ENCODE results near the gene ALMS1. TPM values are rescaled to one million over a fixed set of nuclear protein-coding genes. Genes with fewer than 3 reads are reported as not detected.

The ALMS1 gene
- total RNA-seq, 1 donor from 2014 or later: 22.1 TPM

DNA sequence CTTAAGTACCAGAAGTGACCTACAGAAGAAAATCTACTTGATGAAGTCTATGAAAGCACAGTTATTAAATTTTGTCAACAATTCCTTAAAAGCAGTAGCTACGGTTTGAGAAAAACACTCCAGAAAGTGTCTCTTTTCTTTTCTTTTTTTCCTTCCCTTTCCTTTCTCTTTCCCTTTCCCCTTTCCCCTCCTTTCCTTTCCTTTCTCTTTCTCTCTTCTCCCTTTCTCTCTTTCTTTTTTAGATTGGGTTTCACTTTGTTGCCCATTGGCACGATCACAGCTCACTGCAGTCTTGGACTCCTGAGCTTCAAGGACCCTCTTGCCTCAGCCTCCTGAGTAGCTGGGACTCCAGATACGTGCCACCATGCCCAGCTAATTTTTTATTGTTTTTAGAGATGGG is 2.6 kb upstream of the ALMS1 start:
- H3K27me3 ChIP-seq: peaks cover 25% of the 10 kb centered on the region
- H3K9me3 ChIP-seq: no peaks in the 10 kb centered on the region
- no peaks in the 10 kb centered on the region for H3K36me3 ChIP-seq
- DNase-seq (no peak), ATAC-seq (no peak)
- H3K4me1 ChIP-seq: peaks cover 20% of the 10 kb centered on the region
- no peak overlapping the region for H3K27ac ChIP-seq
- intact Hi-C loops (cut with DNase I): no loop called here
- TF ChIP-seq, protein P1, sequence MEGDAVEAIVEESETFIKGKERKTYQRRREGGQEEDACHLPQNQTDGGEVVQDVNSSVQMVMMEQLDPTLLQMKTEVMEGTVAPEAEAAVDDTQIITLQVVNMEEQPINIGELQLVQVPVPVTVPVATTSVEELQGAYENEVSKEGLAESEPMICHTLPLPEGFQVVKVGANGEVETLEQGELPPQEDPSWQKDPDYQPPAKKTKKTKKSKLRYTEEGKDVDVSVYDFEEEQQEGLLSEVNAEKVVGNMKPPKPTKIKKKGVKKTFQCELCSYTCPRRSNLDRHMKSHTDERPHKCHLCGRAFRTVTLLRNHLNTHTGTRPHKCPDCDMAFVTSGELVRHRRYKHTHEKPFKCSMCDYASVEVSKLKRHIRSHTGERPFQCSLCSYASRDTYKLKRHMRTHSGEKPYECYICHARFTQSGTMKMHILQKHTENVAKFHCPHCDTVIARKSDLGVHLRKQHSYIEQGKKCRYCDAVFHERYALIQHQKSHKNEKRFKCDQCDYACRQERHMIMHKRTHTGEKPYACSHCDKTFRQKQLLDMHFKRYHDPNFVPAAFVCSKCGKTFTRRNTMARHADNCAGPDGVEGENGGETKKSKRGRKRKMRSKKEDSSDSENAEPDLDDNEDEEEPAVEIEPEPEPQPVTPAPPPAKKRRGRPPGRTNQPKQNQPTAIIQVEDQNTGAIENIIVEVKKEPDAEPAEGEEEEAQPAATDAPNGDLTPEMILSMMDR (IDR thresholded peaks at IDR 0.05): no peak
- H3K4me3 ChIP-seq: no peak overlapping the region

DNA sequence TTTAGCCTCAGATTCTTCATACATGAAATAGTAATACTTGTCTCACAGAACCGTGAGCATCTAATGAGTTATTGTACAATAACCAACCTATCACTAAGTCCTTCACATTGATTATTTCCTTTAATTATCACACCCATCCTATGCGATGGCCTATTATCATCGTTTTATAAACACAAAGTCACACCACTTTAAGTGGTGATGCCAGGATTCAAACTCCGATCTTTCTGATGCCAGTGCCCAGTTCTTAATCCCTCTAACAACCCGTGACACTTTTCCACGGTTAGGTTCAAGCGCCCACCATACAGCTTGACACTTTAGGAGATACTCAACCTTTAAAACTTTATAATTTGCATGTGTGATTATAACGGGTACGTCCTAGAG is 523 bp upstream of the ALMS1 start:
- DNase-seq (no peak), ATAC-seq (no peak)
- H3K27me3 ChIP-seq: peaks cover 11% of the 10 kb centered on the region
- H3K9me3 ChIP-seq: no peaks in the 10 kb centered on the region
- TF ChIP-seq, protein P1 (IDR thresholded peaks at IDR 0.05): no peak
- no peaks in the 10 kb centered on the region for H3K36me3 ChIP-seq
- peak overlapping the region; percentile 90 for H3K4me3 ChIP-seq
- peak overlapping the region; percentile 90 for H3K27ac ChIP-seq
- peaks cover 20% of the 10 kb centered on the region for H3K4me1 ChIP-seq
- intact Hi-C loops (cut with DNase I): no loop called here

DNA sequence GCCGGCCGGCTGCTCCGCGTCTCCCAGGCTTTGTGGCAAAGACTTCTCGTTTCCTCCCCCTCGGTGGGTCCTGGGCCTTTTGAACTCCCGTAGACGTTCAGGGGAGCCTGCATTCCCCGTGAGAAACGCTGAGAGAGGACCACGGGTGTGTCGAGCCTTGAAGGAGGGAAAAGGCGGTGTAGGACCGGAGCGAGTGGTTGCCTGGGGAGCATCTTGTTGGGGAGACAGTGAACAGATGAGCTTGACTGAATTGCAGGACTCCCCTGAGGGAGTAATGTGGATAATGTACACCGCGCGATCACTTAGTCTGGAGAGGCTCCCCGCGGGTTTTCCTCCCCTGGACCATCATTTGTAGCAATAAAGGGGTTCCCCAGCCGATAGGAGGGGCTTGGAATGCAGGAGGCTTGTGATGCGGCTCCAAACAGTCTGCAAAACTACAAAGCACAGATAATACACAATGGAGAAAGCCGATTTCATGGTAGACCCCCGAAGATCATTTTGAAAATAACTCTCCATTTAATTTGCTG is 769 bp downstream of the ALMS1 start:
- H3K4me1 ChIP-seq: peaks cover 20% of the 10 kb centered on the region
- no peaks in the 10 kb centered on the region for H3K36me3 ChIP-seq
- ATAC-seq (peak; percentile 1), DNase-seq (no peak)
- TF ChIP-seq, protein P1 (IDR thresholded peaks at IDR 0.05): no peak
- no peaks in the 10 kb centered on the region for H3K27me3 ChIP-seq
- peak overlapping the region; percentile 90 for H3K27ac ChIP-seq
- no peaks in the 10 kb centered on the region for H3K9me3 ChIP-seq
- peak overlapping the region; percentile 90 for H3K4me3 ChIP-seq
- intact Hi-C loops (cut with DNase I): no loop called here

DNA sequence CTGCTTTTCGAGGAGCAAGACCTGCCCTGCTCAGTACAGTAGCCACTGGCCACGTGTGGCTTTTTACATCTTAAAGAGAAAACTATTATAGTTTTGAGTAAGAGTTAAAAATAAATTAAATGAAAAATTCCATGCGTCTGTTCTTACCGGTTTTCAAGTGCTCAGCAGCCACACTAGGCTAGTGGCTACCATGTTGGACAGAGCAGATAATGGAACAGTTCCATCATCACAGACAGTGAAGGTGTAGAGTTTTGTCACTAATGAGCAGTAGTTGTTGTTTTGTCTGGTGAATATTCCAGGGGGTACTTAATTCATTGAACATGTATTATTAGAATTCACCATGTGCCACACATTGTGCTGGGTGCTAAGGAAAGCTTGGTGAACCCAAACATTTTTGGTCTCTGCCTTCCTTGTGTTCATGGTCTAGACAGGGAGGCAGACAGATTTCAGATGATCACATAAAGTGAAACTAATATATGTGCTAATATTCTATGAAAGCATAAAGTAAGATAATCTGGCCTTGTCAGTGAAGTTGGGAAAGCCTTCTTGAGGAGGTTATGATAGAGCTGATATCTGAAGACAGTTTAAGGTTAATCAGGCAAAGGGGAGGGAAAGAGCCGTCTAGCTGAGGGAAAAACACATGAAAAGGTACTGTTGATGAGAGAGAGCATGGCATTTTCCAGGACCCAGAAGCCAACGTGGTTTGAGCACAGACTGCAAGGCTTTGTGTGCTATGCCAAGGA is 1.4 kb downstream of the ALMS1 start:
- H3K9me3 ChIP-seq: no peaks in the 10 kb centered on the region
- H3K4me1 ChIP-seq: peaks cover 20% of the 10 kb centered on the region
- H3K27ac ChIP-seq: peak overlapping the region; percentile 90
- TF ChIP-seq, protein P1 (IDR thresholded peaks at IDR 0.05): no peak
- ATAC-seq (no peak), DNase-seq (no peak)
- intact Hi-C loops (cut with DNase I): no loop called here
- no peaks in the 10 kb centered on the region for H3K27me3 ChIP-seq
- H3K4me3 ChIP-seq: peak overlapping the region; percentile 90
- H3K36me3 ChIP-seq: no peaks in the 10 kb centered on the region

DNA sequence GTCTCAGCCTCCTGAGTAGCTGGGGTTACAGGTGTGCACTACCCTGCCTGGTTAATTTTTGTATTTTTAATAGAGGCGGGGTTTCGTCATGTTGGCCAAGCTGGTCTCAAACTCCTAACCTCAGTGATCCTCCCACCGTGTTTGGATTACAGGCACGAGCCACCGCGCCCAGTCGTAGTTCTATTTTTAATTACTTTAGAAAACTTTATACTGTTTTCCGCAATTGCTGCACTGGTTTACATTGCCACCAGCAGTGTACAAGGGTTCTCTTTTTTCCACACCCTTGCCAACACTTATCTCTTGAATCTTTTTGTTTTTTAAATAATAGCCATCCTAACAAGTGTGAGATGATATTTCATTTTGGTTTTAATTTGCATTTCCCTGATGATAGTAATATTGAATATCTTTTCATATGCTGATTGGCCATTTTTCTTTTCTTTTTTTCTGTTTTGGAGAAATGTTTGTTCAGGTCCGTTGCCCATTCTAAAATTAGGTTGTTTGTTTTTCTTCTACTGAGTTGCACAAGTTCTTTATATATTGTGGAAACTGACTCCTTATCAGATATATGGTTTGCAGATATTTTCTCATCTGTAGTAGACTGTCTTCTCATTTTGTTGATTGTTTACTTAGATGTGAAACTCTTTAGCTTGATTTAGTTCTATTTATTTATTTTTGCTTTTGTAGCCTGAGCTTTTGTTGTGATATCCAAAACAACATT is 16.9 kb downstream of the ALMS1 start:
- ATAC-seq: no peak
- Histone ChIP-seq H3K36me3 (no peaks in the 10 kb centered on the region), H3K27ac (no peak overlapping the region), H3K4me3 (no peak overlapping the region), H3K27me3 (no peaks in the 10 kb centered on the region), H3K9me3 (peaks cover 20% of the 10 kb centered on the region), H3K4me1 (no peaks in the 10 kb centered on the region)
- TF ChIP-seq, protein P1 (IDR thresholded peaks at IDR 0.05): no peak
- intact Hi-C loops (cut with DNase I): no loop called here
- no peak for DNase-seq

Data from upper lobe of right lung (tissue), 1 donor.